Measurements from ENCODE around the gene ASTN2.
"Not testable (repeated sequence)": the region's sequence is repeated elsewhere in the genome, so short reads cannot be mapped to it uniquely, and the experiment has no call there.

Gene ASTN2

DNA sequence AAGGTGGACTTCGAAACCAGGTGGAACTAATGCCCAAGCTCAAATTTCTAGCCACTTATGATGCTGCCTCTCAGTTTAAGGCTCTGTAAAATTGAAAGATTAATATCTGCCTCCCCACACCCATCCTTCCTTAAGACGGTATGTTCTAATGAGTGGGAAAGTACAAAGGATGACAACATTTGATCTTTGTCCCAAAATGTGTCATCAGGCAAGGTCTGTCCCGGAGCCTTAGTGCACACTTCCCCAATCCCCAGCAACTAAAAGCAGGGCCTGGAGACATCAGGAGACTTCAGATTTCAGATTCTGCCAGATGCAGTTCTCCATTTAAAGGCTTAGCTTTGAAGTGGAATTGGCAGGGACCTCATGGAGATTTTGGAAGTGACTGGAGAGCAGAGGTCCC is 316.5 kb downstream of the ASTN2 start:
- DNase-seq: no peak

DNA sequence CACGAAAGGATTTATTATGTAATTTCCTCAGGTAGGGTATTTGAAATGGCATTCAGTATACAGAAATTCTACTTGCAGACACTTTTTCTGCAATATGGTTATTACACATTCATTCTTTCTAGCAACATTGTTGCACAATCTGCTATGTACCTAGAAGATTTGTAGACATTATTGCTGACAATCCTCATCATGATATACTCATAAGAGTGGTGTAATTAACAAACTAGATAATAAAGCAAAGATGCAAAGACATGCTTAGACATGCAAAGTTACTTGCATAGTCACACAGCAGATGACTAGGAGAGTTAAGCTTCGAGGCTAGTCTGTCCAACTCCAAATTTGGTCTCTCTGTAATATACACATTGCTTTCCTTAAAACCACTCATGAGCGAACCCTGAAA is 317.1 kb downstream of the ASTN2 start:
- DNase-seq: no peak

DNA sequence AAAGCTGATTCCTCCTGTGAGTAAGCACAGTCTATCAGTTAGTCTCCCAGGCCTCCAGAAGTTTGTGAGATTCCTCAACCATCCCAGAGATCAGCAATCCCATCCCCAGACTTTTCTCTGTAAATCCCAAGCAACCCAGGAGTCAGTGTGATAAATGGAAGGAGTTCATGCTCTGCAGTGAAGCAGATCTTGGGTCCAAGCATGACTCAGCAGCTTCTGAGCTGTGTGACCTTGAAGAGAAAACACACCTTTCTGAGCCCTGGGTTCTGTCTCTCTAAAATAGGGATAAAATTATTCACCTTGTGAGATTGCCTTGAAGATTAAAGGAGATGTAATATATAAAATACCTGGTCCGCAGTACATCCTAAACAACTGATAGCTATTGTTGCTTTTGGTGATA is 318.7 kb downstream of the ASTN2 start:
- no peak for DNase-seq

DNA sequence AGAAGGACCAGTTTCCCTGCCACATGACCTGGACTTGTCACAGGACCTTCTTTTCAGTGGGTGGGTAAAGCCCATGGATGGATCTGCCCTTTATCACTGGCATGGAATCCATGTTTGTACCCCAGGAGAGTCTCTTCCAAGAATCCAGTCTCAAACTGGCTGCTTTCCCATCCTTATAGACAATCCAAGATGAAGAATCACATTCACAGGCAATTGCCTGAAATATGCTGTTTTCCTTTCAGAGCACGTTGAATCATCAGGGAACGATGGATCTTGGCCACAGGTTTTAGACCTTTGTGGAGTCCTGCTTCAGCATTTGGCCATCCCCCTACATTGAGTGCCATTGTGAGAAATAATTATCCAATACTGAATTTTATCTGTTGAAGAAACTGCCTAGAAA is 319.8 kb downstream of the ASTN2 start:
- DNase-seq: no peak

DNA sequence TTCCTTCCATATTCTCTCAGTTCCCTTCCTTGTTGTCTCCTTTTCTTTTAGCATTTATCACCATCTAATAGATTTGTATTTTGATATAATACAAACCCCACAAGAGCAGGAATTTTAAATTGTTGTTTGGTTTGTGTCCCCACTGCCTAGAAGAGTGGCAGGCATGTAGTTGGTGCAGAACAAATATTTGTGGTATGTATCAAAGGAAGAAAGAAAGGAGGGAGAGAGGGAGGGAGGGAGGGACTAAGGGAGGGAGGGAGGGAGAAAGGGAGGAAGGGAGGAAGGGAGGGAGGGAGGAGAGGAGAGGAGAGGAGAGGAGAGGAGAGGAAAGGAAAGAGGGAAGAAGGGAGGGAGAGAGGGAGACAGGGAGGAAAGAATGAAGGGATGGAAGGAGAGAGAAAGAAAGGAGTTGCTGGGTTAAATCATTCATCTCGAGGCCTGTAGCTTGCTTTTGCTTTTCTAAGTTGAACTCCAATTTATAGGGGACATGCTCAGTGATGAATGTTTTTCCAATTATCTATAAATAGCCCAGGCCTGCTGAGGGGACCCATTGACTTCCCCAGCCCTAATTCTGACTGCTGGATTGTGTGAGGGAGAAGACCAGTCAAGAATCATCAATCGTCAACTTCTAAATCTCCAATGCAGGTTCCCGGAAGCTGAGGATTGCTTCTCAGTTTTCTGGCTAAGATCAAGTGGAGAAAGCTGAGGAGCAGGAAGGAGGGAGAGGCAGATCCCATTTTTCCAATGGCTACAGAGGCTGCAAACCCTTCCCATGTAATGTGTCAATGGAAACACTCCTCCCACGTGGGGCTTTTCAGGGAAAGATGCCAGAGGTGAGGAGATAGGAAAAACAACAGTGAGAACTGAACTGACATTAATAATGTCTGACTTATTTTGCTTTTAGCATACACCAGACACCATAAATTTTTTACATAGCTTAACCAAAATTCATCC is 320.7 kb downstream of the ASTN2 start:
- DNase-seq: no peak

DNA sequence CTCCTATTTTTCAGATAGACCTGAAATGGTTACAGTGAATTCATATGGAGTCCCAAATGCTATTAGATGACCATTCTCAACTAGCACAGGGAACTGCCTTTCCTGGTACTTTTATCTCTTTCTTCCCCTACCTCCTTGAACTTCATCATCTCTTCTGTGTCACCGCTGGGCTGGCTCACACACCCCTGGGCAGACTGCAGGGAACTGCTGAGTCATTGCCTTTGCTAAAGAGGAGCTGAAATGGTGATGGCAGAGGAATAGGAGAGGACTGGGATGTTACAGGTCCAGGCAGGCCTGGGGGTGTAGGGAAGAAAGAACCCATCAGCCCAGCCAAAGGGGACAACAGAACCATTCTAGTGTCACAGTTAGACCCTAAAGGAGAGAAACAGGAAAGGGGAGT is 322.3 kb downstream of the ASTN2 start:
- DNase-seq: no peak

DNA sequence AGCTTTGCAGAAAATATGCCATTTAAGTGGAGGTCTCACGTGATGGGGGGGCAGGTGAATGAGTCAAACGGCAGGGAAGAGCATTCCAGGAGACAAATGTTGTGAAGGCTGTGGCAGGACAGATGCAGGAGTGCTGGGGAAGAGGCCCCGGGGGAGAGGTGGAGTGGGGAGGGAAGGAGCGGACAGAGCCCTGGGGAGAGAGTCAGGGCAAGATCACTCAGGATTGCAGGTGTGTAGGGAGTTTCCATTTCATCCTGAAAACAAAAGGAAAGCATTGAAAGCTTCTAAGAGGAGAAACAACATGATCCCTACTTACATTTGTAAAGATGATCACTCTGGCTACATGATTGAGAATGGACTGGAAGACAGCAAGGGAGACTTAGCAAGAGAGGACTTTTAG is 323.3 kb downstream of the ASTN2 start:
- no peak for DNase-seq

DNA sequence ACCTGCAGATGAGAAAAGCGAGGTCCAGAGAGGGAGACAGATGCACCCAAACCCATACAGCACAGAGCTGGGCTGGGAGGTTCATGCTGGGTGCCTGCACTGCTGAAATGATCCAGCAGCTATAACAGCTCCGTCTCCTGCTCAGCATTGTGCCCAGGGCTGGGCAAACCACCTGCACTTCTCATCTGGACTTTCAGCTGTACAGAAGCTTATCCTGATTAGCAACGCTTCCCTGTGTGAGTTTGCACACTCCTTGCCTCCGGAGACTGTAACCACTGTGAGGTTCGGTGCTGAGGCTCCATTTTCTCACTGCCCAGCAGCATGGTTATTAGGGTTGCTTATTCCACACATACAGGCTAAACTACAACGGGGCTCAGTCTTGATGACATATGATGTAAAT is 326.1 kb downstream of the ASTN2 start:
- no peak for DNase-seq

DNA sequence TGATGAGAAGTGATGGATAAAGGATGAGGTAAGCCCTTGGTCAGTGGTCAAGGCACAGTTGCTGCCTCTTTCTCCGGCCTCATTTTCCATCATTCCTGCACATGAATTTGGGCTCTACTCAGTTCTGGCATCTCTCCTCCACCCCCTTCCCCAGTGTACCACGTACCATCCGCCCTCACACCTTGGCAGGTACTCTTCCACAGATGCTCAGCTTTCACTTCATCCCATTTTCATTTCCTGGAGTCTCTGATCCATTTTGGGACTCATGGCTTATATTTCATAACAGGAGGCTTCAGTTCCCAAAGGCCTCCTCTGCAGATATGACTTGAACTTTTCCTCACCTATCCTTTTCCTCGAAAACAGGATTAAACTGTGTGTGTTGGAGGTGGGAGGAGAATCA is 326.7 kb downstream of the ASTN2 start:
- no peak for DNase-seq

DNA sequence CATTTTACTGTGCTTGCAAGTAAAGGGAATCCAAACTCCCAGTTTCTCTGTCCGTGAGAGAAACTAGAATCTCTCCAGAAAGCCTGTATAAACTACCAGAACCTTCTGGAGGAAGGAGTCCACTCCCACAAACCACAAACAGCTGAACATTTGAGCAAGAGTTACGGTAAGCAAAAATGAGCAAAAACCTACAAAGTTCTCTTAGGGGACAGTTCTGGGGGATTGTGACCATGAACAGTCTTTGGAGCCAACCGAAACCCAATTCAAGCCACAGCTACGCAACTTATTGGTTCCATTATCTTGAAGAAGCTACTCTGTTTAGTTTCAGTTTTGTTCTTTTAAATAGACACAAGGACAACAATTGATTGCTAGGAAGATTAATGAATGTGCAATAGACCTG is 330.6 kb downstream of the ASTN2 start:
- no peak for DNase-seq

DNA sequence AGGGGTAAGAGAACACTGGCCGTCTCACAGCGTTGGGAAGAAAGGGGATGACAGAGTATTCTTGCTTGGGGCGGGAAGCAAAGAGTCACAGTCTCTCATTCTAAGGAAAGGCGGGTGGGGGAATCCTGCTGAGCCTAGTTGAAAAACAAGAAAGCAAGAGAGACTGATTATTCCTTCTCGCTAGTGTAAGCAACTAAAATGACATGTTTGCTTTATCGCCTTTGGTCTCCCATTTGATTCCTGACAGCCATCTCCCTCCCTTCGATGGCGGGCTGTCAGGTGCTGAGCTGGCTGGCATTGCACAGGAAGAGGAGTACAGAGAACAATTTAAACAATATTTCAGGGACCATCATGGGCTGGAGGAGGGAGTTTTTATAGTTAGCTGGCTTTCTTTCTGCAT is 331.3 kb downstream of the ASTN2 start:
- no peak for DNase-seq

DNA sequence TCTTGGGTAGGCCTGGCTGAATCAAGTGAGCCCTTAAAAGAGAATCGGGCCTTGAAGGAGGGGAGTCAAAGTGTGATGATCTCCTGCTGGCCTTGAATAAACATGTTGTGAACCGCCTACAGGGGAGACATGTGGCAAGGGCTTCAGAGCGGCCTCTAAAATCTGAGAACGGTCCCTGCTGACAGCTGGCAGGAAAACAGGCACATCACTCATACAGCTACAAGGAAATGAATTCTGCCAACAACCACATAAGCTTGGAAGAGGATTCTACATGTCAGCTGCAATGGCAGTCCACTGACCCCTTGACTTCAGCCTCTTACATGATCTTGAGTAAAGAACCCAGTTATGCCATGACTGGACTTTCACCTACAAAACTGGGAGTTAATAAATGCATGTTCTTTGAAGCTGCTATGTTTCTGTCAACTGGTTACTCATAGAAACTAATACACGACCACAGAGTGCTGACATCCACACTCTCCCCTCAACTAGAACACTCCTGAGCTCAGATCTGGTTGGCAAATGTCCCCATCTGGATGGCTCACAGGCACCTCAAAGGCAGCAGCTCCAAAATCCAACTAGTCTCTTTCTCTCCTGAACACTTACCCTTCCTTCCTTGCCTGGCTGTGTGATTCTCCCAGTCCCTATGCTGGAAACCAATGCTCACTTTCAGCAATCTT is 333.1 kb downstream of the ASTN2 start:
- DNase-seq: peak; percentile 67

DNA sequence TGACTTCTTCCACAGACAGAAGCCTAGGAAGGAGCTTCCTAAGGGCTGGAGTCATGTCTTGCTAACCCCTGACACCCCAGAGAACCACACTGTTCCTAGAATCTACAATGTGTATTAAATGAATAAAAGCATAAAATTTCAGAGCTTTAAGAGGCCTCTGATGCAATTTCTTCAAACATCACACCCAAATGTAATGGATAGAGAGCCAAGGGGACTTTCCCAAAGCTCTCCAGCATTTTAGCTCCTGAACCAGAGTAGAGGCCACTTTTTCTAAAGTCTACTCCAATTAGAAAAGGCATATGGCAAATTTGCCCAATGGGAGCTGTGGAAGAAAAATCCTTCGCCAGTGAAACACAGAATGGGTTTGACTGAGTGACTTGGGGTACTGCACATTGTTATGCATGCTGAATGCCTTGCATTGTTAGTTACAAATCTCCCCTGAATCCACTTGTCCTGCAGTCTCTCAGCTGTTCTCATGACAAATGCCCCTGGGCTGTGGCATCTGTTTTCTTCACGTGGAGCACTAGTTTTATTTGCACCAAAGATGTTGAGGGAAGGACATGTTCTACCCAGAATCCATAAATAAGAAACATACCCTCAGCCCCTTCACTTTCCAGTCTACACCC is 334.0 kb downstream of the ASTN2 start:
- no peak for DNase-seq

DNA sequence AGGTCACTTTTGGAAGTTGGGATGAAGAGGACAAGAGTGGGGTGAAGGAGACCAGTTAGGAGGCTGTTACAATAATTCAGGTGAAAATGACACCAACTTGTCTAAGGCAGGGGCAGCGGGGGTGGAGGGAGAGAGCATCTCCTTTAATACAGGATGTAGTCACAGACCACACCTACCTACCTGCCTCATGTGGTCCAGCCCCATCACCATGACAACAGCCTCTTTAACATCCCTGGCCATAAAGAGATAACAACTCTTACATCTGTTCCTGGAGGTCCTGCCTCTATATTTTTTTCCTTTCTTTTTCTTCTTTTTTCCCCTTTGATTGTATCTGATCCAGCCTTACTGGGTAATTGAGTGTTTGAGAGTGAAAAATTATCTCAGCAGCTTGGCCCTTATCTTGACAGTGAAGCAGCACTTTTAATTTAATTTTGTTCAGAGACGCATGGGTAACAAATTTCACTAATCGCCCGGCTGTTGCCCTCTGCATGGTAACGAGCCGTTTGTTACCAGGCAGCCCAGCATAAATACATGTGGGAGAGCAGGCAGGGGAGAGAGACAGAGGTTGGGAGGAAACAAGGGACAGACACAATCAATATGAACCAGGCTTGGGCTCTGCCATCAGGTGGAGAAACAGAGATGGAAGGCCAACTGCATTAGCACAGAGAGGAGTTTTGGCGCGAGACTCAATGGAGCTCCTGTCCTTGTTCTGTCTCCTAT is 338.1 kb downstream of the ASTN2 start:
- DNase-seq: no peak

DNA sequence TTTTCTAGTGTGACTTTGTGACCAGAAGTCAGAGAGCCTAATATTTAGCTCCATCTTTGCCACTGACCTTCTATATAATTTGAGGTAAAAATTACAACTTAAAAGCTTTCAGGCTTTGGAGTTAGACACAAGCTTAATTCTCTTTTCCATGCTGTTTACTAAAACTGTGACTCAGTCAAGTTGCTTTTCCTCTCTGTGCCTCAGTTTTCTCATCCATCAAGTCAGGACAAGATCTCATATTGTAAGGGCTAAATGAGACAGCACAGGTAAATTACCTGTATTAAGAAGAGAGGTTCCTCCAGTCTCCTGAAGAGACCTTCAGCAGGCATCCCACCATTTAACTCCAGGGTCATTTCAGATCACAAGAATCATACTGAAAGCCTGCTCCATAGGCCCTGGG is 339.2 kb downstream of the ASTN2 start:
- DNase-seq: no peak

DNA sequence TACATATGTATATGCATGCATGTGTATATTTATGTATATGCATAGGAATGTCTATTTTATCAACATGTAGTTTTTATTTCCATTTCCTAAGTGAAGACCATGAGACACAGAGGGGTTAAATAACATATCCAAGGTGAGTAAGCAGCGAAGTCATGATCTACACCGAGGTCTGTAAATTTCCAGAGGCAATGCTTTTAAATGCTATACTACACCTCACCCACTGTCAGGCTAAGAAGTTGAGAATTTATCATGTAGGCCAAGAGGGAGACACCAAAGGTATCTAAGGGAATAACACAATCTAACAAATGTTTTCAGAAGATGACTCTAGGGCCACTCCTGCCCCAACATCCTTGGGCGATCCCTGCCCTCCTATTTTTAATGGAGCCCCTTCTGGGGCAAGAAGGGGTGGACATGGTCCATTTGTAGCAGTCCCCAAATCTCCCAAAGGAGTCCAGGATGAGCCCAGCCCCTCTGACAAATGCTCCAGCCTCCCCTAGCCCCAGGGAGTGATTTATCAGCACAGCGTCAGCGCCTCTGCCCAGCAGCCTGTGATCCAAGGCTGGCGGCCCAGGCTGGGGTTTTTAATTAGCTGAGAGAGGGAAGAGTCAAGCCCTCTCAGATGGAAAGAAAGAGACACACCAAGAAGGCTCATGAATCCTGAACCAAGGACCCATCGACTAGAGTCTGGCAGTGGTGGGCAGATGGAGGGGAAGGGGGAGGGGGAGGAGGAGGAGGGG is 339.9 kb downstream of the ASTN2 start:
- DNase-seq: no peak

DNA sequence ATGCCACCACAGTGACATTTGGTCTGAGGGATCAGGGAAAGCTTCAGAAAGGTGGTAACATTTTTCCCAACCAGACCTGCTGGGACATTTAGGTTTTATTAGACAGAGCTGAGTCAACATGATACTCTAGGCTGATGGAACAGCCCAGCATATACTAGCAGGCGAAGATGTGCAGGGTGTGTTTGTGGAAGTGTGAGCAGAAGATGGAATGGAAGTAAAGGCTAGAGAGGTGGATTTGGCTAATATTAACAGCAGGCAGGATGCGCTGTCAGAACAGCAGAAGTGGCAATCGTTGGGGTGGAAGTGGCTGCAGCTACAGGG is 340.6 kb downstream of the ASTN2 start:
- no peak for DNase-seq

DNA sequence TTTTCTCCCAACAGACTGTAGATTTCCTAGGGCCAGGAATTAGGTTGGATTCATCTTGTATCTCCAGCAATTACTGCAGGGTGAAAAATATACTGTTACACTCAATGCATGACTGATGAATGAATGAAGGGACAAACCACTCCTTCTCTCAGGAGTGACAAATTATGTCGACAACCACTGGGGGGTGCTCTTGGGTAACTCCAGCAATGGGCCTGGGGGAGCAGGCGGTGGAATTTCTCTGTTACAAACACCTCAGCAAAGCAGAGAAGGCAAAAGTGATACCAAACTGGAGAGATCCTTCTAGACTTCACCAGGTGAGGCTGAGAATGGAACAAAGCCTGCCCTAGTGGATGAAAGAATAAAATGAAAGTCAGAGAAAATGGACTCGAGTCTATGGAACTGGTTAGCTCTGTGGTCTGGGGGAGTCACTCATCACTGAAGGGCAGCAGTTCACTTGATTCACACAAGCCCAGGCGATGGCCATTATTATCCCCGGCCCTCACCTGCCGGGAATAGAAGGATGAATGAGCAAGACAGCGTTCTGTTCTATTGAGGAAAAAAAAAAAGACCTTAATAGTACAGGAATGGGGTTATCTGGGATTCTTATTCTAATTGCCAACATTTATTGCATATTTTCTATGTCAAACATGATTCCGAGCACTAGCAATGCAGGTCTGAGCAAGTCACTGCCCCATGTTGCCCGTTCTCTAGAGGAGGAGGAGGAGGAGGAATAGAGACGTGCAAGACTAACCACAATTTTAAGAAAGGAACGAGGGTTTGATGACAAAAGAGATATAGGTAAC is 341.1 kb downstream of the ASTN2 start:
- DNase-seq: peak; percentile 13

DNA sequence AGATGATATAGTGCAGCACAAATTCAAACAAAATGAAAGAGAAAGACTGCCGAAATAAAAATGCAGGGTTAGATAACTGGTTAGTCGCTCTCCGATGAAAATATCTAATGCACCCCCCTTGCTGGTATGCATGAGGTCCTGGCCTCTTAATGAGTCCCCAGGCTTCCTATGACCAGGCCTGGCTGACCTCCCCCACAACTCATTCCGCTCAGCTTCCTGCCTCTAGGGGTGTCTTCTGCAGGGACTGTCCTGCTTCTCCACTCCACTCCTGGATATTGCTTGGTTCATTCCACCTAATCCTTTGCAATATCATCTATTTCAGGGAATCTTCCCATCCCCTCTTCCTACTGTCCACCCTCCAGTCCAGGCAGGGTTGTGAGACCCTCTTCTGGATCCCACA is 341.8 kb downstream of the ASTN2 start:
- no peak for DNase-seq

DNA sequence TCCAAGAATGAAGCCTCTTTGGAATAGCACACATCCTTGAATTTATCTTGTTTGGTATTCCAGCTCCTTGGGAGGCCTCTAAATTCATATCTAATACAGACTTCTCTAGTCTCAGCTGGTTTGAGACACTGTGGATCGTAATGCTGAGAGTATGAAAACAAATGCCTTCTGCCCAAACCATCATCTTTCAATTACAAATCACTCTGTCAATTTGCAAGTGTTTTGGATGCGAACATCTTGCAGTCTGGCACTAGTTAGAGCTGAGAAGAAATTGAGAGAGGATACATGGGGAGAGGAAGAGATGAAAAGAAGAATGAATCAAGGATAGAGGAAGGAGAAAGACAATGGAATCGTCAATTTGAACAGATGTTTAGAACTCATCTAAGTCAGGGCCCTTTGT is 342.6 kb downstream of the ASTN2 start:
- no peak for DNase-seq

DNA sequence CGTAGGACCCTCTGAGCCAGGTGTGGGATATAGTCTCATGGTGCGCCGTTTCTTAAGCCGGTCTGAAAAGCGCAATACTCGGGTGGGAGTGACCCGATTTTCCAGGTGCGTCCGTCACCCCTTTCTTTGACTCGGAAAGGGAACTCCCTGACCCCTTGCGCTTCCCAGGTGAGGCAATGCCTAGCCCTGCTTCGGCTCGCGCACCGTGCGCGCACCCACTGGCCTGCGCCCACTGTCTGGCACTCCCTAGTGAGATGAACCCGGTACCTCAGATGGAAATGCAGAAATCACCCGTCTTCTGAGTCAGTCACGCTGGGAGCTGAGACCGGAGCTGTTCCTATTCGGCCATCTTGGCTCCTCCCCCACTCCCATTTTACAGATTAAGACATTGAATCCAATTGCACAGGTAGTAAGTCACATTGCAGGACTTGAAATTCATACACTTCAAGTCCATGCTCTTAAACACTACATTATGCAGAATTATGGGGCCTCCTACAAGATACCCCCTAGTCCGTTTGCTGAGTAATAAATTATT is 343.1 kb downstream of the ASTN2 start:
- DNase-seq: not testable (repeated sequence)
